GM18526 (cell line): Measurements from ENCODE around the gene SRCIN1.

Experiments used
- POLR2A ChIP-seq: IDR thresholded peaks from 3 replicates; pipeline ENCODE4 v1.6.1; 2011; ENCODE audit not compliant: insufficient read length; ENCODE audit errors: extremely low read depth

Gene SRCIN1

DNA sequence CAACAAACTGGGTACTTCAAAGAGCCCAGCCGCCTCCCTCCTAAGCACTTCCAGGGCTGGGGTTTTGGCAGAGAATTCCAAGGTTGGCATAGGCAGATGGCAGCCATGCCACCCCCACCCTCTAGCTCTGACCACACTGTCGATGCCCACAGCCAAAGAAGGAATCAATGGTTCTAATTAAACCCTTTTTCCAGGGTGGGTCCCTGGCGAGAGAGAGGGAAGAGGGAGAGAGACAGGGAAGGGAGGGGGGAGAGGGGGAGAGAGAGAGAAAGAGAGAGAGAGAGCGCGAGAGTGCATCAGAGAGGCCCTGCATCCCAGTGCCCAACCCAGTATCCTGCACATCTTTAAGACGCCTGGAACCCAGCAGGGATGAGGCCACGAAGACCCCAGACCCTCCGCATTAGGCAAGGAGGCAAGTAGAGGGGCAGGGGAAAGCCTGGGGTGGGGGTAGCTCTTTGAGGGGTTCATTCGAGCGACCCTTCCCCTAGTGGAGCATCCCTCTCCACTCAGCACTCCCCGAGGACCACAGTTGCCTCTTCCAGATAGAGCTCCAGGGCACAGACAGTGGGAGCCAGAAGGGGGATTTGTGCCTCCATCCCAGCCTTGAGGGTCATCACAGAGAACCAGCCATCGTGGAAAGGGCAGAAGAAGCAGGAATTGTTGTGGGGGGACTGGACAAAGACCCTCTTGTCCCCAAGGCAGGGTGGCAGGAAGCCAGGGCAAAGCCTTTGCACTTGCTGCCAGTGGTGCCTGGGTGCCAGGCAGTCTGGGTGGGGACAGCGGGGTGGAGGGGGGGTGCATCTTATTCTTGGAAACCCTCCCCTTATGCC, 2.6 kb downstream of the SRCIN1 start:
- TF ChIP-seq POLR2A = no peak

DNA sequence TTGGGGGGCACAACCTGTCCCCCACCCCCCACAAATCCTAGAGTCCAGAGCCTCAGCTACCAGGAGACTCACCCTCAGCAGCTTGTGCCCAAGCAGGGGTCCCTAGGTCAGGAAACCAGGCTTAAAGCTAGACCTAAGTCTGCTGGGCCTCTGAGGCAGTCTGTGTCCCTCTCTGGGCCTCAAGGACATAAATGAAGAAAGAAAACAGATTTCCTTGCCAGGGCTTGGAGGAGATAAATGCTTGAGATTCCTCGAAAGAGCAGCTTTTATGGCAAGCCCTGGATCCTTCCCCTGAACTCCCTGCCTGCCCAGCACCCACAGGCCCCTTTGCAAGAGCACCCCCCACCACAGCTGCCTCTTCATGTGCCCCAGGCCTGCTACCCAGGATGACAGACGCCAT, 3.3 kb downstream of the SRCIN1 start:
- no peak for TF ChIP-seq POLR2A

DNA sequence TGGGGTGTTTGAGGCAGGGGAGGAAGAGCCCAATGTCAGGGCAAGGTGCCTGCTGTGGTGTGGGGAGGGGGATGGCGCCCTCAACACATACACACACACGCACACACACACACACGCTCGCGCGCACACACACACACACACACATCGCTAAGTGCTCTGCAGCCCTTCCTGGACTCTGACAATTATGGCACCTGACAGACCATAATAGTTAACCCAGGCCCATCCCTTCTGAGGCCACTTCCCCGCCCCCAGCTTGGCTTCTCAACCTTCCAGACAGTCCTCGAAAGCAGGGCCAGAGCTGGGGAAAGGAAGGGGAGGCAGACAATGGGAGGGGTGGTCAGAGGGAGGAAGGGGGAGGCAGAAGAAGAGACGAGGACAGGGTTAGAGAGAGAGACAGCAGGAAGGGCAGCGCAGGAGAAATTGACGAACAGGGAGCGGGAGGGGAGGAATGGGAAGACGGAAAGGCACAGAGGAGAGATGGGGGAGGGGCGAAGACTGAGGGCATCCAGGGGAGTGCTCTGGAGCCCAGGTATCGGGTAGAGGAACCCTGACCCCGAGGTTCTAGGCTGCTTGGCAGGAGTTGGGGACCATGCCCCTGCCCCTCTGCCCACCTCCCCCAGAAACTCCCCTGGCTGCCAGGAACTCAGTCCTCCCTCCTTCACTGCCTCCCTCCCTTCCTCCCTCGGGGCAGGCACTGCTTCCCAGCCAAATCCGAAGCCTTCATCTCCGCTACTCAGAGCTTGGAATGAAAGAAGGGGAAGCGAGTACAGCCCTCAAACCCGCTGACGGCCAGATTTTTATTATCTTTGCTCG, 4.0 kb downstream of the SRCIN1 start:
- no peak for TF ChIP-seq POLR2A

DNA sequence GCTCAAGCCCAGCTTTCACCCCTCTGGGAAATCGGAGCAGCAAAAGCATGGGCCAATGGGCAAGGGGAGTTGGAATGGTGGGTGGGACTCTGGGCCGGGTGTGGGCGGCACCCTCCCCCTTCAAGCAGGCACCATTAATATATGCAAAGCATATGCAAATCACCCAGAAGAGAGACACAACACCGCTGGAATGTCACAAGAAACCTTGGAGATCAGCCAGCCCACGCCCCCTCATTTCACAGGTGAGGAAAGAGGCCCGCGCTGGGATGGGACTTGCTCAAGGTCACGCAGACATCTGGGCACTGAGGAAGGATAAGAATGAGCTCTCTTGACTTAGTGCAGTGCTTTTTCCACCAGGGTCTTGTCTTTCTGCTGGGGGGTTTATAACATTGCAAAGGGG, 4.8 kb downstream of the SRCIN1 start:
- TF ChIP-seq POLR2A = no peak

DNA sequence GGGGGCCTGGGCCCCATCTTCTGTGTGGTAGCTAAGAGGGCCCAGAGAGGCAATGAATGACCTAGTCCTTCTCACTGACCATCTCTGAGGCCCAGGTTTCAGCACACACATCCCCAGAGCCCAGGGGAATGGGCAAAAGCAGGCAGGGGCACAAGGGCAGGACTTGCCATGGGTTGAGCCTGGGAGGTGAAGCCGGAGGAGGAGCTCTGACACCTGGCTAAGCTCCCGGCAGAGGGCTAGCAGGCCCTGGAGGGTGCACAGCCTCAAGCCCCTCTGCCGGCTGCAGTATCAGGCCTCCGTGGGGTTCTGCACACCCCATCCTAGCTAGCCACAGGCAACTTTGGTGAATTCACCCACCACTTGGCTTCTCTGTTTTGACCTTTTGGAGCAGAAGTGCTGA, 5.3 kb downstream of the SRCIN1 start:
- TF ChIP-seq POLR2A = no peak

DNA sequence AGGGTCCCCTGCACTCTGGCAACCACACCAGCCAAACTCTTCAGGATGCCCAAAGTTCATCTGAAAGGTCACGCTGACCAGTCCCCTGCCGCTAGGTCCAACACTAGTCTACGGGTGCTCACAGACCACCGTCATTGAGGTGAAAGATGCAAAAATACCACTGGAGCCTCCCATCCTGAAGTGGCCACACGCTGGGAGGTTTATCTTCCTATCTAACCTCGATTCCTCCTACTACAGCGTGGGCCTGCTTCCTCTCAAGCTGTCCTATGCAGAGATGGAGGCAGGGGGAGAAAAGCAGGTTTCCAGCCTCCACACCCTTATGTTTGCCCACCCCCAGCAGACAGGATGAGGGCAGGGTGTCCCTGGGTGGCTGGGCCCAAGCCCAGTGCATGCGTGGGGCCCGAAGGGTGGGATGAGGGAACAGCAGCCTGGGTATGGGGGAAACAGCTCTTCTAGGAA, 6.3 kb downstream of the SRCIN1 start:
- no peak for TF ChIP-seq POLR2A

DNA sequence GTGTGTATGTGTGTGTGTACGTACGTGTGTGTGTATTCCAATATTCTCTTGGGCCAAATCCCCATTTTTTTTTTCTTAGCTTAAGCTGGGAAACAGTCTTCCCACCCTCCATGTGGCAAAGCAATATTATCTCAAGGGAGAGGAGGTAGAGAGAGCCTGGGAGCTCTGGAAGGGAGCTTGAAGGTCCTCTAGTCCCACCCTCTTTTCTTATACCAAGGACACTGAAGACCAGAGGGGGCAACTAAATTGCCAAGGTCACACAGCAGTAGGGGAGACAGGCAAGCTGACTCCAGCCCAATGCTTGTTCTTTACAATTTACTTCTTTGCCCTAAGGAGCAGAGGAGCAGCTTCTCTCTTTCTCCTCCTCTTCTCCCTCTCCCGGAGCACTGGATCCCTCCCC, 6.8 kb downstream of the SRCIN1 start:
- TF ChIP-seq POLR2A = no peak

DNA sequence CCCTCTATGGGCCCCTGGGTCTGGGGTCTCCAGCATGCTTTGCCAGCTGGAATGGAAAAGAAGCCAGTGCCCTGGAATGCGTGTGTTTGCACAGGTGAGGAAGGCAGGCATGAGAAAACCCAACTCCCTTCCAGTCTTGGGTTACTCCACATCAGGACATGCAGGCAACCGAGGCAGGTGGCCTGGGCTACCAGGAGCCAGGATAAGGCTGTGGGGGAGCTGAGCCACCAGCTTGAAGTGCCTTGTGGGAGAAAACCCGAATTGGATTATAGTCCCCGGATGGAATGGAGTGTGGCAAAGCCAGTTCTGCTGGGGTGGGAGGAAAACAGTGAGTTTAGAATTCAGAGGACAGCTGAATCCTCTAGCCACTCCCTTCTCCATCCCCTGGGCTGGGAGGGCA, 7.2 kb downstream of the SRCIN1 start:
- TF ChIP-seq POLR2A = no peak

DNA sequence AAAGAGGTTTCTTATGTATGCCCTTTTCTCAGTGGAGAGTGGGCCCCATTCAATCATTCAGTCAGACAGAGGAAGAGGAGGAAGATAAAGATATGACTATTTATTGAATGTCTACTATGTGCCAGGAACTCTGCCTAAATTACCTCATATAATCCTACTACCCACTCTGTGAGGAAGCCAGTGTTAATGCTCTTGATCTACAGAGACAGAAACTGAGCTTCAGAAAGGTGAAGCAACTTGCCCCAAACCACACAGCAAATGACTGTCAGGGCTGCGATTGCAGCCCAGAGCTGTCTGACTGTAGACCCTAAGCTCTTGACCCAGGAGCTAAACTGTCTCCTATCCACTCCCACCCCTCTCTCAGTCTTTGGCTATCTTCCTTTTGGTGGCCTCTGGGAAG, 8.4 kb downstream of the SRCIN1 start:
- no peak for TF ChIP-seq POLR2A

DNA sequence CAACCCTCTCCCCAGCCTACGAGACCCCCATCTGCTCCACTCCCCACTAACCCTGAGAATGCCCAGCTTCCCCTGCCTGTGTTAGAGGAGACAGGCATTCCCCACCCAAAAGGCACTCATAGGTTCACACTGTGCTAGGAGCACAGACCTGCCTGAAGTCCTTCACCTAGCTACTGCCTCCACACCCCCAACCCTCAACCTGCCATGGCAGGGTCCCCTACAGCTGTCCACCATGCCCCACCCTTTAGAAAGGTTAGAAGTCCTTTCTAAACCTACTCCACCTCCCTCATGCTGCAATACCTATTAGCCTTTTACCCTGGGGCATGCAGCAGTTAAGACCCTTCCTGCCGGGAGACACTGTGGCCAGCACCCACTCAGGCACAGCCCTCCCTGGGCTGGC, 9.1 kb downstream of the SRCIN1 start:
- no peak for TF ChIP-seq POLR2A

DNA sequence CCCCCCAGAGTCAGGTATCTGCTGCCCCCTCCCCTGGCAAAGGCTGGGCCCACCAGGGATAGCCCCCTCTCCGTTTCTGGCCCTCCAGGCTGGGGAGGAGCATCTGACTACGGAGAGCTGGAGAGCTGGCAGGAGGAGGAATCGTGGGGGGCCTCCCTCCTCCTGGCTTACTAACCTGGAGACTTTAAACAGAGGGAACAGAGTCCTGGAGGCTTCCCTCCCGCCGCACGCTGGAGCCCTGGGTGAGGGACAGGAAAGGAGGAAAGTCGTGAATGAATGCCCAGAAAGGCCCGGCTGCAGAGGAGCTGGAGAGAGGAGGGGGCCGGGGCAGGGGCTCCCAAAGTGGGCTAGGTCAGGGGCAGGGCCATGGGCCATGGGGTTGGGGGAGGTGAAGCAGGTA, 9.9 kb downstream of the SRCIN1 start:
- no peak for TF ChIP-seq POLR2A

DNA sequence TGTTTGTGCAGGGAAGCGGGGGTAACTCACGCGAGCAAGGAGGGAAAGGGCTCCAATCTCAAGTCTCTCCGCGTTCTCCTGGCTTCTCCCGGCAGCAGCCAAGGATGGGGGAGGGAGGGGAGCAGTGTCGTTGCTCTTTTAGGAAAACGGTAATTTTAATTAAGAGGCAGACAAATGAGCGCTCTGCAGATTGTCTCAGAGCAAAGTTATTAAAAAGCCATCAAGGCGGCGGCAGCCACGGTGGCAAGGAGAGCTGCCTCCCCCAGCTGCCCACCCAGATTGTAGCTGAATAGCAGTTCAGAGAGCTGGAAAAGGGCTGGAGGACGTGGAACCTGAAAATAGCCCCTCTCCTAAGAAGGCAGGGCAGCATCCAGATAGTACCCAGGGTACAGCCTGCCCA, 11.6 kb downstream of the SRCIN1 start:
- TF ChIP-seq POLR2A = no peak

DNA sequence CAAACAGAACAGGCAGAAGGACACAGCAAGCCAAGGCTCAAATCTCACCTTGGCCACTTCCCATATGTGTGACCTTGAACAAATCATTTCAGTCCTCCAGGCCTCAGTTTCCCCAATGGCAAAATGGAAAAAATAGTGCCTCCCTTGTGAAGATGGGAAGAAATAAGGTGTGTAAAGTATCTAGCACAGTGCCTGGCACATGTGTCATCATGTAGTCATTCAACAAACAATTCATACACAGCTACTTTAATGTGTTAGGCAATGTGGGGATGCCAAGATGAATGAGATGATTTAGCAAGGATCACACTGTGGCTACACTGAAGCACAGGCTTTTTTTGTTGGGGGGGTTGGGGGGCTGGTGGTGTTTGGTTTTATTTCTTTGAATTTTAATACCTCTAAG, 13.3 kb downstream of the SRCIN1 start:
- no peak for TF ChIP-seq POLR2A

DNA sequence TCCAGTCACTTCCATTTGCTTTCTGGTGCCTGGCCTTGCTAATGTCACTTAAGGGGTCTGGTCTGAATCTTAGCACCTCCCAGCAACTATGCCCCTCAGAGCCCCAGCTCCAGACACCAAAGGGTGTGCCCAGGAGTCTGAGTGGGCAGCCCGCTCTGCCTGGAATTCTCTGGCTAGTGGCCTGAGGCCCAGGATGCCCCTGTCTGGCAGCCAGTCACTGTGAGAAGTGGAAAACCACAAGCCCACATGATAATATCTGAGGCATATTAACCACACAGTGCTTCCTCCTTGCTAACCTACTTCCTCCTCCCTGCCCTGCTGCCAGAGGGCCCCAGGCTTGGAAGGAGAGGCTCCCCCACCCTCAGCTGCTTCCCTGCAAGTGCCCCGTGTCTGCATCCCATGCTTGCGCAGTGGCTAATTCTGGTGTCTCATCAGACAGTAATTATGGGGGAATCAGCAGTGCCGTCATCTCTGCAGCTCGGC, 14.0 kb downstream of the SRCIN1 start:
- no peak for TF ChIP-seq POLR2A

DNA sequence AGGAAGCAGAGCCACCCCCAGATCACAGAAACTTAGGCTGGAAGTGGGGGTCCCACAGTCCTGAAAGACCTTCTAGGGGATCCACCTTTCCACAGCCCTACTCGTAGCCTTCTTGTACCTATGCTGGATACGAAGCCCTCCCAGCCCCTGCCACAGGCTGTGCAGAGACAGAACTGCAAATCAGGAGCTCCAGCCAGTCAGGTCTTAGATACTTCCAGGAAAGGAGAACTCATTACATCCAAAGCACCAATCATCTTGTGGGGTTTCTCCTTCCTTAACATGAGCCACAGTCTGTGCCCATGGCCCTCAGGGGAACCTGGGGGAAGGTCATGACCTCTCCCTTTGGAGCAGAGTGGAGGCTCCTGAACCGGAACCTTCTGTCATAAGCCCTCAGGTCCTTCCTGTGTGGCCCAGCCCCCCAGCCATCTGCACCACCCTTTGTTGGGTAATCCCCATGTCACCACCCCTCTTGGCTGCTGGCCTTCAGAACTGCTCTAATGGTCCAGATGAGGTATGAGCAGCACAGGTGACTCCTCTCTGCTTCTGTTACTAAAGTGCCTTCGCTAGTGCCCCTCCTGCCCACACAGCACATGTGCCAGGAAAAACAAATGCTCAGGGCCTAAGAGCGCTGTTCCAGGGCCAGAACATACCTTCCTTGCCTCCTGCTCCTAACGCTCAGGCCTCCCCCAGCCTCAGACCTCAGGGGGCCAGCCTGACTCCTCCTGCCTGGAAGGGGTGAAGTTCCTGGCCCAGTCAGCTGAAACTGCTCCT, 14.6 kb downstream of the SRCIN1 start:
- TF ChIP-seq POLR2A = no peak

DNA sequence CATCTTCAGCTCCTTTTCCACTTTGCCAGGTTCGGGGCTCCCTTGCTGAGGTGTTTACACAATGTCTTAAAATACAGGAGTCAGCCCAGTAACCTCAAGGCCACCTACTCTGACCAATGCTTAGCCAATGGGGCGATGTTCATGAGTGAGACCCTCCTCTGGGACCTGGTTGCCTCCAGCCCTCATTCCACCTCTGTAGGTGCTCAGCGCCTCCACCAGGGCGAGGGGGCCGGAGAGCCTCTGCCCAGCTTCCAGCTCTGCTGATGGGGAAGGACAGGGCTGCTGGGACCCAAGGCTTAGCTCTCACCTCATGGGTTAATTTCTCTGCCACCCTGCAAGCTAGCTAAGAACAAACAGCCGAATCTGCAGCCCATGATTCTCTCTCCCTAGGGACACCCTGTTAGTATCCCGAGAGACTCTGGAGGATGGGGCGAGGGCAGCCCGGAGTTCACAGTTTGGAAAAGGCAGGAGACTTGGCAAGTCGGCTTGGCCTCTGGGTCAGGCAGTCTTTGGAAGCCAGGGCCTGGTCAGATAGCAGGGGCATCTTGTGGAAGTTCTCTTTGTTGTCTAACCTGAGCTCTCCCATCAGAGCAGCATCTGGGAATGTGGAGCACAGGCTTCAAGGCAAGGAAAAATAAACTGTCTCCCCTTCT, 16.2 kb downstream of the SRCIN1 start:
- TF ChIP-seq POLR2A = no peak

DNA sequence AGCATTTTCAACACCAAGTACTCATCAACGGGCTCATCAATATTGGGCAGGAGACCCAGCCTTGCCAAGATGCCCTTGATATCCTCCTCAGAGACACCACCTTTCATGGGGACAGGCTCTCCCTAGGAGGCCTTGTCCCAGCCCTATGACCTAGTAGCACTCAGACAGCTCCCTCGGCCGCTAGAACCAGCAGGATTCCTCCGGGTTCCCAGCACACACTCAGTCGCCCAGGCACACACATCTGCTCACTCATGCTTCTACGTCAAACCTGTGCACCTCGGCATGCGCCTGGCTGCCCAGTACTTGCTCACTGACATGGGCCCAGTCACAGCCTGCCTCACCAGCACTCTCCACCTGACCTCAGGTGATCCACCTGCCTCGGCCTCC, 17.0 kb downstream of the SRCIN1 start:
- no peak for TF ChIP-seq POLR2A
